ENCODE results near the gene MGRN1.

- no peak for TF ChIP-seq POLR2AphosphoS5 (IDR thresholded peaks at IDR 0.05; ENCODE audit: low read depth)
- TF ChIP-seq, protein P1, sequence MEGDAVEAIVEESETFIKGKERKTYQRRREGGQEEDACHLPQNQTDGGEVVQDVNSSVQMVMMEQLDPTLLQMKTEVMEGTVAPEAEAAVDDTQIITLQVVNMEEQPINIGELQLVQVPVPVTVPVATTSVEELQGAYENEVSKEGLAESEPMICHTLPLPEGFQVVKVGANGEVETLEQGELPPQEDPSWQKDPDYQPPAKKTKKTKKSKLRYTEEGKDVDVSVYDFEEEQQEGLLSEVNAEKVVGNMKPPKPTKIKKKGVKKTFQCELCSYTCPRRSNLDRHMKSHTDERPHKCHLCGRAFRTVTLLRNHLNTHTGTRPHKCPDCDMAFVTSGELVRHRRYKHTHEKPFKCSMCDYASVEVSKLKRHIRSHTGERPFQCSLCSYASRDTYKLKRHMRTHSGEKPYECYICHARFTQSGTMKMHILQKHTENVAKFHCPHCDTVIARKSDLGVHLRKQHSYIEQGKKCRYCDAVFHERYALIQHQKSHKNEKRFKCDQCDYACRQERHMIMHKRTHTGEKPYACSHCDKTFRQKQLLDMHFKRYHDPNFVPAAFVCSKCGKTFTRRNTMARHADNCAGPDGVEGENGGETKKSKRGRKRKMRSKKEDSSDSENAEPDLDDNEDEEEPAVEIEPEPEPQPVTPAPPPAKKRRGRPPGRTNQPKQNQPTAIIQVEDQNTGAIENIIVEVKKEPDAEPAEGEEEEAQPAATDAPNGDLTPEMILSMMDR (IDR thresholded peaks at IDR 0.05; ENCODE audit: insufficient read depth, low read length) = no peak
- no peak for TF ChIP-seq GABPA (IDR thresholded peaks at IDR 0.05; ENCODE audit: low read depth)
- no peak for TF ChIP-seq REST (IDR thresholded peaks at IDR 0.05; ENCODE audit: insufficient replicate concordance, low read depth)
These were observed 1.0 kb downstream of the MGRN1 start for GRCh38 chr16:4625560-4626159.
